Skeletal muscle satellite cell (primary cell): Measurements from ENCODE around the gene CHRM4.
A peak's percentile ranks its signal among the peaks of the same experiment; 100 is the strongest.

Source experiments
- H3K27me3 ChIP-seq: 2 replicates; pipeline ENCODE4 v1.7.0; 2013; ENCODE audit warnings: low read length; ENCODE audit not compliant: control insufficient read depth, insufficient read depth
- H3K36me3 ChIP-seq: 2 replicates; pipeline ENCODE4 v1.7.0; 2013; ENCODE audit warnings: mild to moderate bottlenecking, control low read depth, low read length; ENCODE audit not compliant: insufficient read depth
- H3K4me1 ChIP-seq: 2 replicates; pipeline ENCODE4 v1.7.0; 2013; ENCODE audit warnings: low read length; ENCODE audit not compliant: control insufficient read depth, insufficient read depth
- H3K4me2 ChIP-seq: 2 replicates; pipeline ENCODE4 v1.7.0; 2013; ENCODE audit warnings: mild to moderate bottlenecking, low read length
- H3K4me3 ChIP-seq: 2 replicates; pipeline ENCODE4 v1.7.0; 2013; ENCODE audit warnings: low read length
- H3K9ac ChIP-seq: 2 replicates; pipeline ENCODE4 v1.7.0; 2013; ENCODE audit warnings: mild to moderate bottlenecking, low read depth, low read length, moderate library complexity
- H3K9me3 ChIP-seq: replicated peaks from 2 replicates; pipeline ENCODE4 v1.7.0; 2013; ENCODE audit warnings: mild to moderate bottlenecking, control low read depth, low read length

CHRM4 gene

DNA sequence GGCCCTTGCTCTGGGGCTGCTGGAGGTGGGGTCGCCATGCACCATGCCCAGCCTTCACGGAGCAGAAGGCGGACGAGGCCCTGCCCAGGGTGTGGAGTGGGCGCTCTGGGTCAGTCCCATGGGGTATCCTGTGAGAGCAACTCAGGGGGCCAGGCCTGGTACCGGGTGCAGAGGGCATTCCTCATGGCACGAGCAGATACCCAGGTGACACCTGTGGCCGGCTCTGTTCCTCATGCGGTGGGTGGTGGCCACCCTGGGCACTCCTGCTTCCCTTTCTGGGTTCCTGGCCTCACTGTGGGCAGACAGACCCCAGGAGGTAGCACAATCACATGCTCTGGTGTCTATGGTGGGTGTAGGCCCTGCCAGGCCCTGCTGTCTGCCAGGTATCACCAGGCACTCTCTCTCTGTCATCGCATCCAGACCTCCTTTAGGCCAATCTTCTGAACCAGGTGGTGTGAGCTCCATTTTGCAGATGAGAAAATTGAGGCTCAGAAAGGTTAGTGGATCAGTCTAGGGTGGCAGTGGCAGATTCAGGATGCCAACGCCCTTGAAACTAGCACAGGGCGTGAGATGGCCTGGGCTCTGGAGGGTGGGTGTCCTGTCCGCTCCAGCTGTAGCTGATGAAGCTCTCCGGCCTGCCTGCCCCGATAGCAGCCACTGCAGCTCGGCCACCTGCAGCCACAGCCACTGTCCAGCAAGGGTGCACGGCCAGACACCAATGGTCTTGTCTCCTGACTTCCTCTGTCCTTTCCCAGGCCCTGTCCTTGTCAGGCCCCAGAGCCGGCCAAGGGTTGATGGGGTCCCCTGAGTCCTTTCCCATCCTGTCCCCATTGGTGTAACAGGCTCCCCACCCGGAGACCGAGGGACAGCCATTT is 29.2 kb downstream of the CHRM4 start:
- H3K4me3 ChIP-seq: peak overlapping the region; percentile 66
- peaks cover 43% of the 10 kb centered on the region for H3K4me1 ChIP-seq
- H3K4me2 ChIP-seq: peak overlapping the region; percentile 93
- H3K9ac ChIP-seq: peak overlapping the region; percentile 87
- peaks cover 7% of the 10 kb centered on the region for H3K36me3 ChIP-seq
- H3K9me3 ChIP-seq: no peaks in the 10 kb centered on the region
- H3K27me3 ChIP-seq: no peaks in the 10 kb centered on the region

DNA sequence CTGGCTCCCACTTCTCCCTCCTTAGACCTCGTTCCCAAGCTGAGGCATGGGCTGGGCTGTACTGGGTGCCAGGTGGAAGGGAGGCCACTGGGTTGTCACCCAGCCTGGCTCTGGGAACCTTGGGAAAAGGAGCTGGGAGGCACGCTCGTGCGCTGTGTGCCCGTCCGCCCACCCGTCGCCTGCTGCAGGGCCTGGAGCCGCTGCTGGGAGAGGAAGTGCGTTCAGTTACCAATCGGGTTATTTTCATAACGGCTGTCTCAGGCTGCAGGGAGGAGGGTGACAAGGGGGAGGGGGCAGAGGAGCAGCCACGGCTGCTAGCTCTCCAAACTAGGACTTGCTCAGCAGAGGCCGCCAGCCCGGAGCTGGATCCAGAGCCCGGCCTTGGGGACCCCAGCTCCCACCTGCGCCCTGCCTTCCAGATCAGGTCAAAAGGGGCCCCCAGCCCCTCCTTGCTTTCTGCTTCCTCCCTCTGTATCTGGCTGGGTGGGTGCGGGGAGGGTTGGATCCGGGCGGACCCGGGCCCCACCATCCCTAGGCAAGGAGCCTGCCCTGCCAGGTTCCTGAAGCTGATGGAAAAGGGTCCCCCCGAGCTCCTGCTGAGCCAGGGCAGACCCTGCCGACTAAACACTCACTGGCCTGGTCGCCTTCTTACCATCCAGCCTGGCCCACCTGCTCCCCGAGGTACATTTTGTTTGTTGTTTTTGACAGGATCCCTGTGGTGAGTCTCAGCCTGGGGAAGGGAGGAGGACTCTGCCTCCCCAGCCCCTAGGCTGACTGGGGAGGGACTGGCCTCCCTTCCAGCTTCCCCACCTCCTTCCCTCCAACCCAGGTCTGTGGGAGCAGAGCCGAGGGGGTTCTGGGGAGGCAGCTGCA is 30.1 kb downstream of the CHRM4 start:
- Histone ChIP-seq H3K4me2 (peak overlapping the region; percentile 93), H3K4me3 (peak overlapping the region; percentile 55), H3K36me3 (peaks cover 7% of the 10 kb centered on the region), H3K9me3 (no peaks in the 10 kb centered on the region), H3K9ac (peak overlapping the region; percentile 87), H3K4me1 (peaks cover 48% of the 10 kb centered on the region), H3K27me3 (no peaks in the 10 kb centered on the region)

DNA sequence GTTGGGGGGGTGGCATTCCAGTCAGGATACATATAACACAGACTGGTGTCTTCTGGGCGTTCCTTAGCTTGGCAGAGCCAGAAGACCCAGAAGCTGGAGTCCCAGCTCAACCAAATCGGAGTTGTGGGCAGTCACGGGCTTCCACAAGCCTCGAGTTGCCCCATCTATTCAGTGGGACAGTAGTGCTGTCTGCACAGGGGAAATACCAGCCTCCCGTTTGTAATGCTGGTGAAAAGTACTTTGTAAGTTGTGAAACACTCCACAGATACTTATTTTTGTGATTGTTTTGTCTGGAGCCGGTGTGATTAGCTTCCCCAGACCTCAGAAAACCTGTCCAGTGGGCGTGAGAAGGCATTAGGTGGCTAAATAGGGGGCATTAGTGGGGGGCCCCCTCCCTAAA is 30.7 kb downstream of the CHRM4 start:
- peaks cover 48% of the 10 kb centered on the region for H3K4me1 ChIP-seq
- H3K4me3 ChIP-seq: peak overlapping the region; percentile 55
- peak overlapping the region; percentile 87 for H3K9ac ChIP-seq
- H3K36me3 ChIP-seq: peaks cover 7% of the 10 kb centered on the region
- no peaks in the 10 kb centered on the region for H3K9me3 ChIP-seq
- H3K4me2 ChIP-seq: peak overlapping the region; percentile 93
- H3K27me3 ChIP-seq: no peaks in the 10 kb centered on the region

DNA sequence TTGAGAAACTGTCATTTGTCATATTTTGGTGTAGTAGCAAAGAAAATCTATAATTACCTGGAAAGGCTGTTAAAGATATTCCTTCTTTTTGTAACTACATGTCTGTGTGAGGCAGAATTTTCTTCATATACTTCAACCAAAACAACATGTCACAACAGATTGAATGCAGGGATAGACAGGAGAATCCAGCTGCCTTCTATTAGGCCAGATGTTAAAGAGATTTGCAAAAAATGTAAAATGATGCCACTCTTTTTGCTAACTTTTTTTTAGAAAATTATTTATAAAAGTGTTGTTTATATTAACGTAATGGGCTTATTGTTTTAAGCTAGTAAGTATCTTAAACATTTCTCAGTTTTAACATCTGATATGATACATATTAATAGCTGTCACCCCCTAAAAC is 31.6 kb downstream of the CHRM4 start:
- Histone ChIP-seq H3K4me3 (no peak overlapping the region), H3K36me3 (peaks cover 7% of the 10 kb centered on the region), H3K4me1 (peaks cover 48% of the 10 kb centered on the region)

DNA sequence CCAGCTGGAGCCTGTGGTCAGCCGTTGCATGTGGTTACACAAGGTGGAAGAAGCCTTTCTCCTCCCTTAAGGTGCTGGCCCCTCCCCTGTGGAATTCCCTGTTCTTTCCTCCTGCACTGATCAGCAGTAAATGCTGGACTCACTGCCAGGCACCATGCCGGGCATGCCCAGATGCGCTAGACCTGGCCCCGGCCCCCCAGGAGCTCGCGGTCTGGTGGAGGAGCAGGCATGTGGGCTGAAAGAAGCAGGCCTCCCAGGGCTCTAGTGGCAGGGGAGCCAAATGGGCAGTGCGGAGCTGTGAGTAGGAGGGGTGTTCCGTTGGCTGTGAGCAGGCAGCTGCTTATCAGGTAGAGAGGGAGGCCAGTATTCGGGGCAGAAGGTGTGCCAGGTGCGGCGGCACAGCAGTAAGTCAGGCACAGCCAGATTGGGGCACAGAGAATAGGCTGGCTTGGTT is 34.1 kb downstream of the CHRM4 start:
- no peaks in the 10 kb centered on the region for H3K36me3 ChIP-seq
- H3K4me1 ChIP-seq: peaks cover 39% of the 10 kb centered on the region
- H3K4me2 ChIP-seq: no peak overlapping the region
- no peaks in the 10 kb centered on the region for H3K27me3 ChIP-seq
- H3K4me3 ChIP-seq: no peak overlapping the region
- H3K9ac ChIP-seq: no peak overlapping the region
- no peaks in the 10 kb centered on the region for H3K9me3 ChIP-seq

More for the DNA sequence above, 31.6 kb downstream of the CHRM4 start:
- Histone ChIP-seq H3K4me2 (no peak overlapping the region), H3K9ac (no peak overlapping the region), H3K27me3 (no peaks in the 10 kb centered on the region), H3K9me3 (no peaks in the 10 kb centered on the region)

DNA sequence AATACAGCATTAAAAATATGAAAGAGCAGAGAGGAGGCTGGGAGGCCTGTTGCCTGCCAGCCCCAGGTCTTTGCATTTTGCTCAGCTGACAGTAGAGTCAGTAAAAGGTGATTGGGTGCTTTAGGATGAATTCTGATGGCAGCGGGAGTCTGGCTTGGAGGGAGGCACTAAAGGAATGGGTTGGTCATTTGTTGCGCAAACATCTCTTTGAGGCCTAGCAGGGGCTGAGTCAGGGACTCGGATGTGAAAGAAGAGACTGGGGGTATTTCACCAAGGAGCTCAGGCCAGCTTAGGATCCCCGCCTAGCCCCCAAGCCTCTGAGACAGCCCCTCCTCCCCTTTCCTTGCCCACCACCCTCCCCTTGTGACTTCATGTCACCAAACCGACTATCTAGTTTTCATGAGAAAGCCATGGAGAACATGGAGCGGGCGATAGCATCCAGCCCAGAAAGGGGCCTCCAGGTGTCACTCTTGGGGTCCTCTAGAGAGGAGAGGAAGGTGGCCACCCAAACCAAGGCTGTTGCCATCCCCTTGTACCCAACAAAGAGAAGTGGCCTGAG is 34.6 kb downstream of the CHRM4 start:
- no peak overlapping the region for H3K4me3 ChIP-seq
- H3K36me3 ChIP-seq: no peaks in the 10 kb centered on the region
- H3K9ac ChIP-seq: no peak overlapping the region
- H3K4me1 ChIP-seq: peaks cover 37% of the 10 kb centered on the region
- H3K27me3 ChIP-seq: no peaks in the 10 kb centered on the region
- H3K4me2 ChIP-seq: no peak overlapping the region
- H3K9me3 ChIP-seq: no peaks in the 10 kb centered on the region

DNA sequence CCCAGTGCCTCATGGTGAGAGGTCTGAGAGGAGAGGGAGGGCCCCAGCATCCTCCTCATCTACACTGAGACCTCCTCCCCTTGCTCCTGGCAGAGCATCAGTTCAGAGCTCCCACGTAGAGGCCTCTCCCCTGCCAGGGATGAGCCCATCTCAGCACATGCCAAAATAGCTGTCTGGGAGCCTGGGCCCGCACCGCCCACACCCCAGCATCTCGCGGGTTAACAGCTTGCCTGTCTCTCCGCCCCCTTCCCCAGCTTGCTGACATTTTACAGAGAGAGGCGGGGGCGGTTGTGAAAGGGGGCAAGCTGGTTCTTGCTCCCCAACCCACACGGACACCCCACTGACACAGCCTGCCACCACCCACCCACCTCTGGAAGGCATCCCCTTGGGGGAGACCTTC is 37.9 kb downstream of the CHRM4 start:
- peaks cover 32% of the 10 kb centered on the region for H3K4me1 ChIP-seq
- H3K9ac ChIP-seq: no peak overlapping the region
- no peak overlapping the region for H3K4me3 ChIP-seq

DNA sequence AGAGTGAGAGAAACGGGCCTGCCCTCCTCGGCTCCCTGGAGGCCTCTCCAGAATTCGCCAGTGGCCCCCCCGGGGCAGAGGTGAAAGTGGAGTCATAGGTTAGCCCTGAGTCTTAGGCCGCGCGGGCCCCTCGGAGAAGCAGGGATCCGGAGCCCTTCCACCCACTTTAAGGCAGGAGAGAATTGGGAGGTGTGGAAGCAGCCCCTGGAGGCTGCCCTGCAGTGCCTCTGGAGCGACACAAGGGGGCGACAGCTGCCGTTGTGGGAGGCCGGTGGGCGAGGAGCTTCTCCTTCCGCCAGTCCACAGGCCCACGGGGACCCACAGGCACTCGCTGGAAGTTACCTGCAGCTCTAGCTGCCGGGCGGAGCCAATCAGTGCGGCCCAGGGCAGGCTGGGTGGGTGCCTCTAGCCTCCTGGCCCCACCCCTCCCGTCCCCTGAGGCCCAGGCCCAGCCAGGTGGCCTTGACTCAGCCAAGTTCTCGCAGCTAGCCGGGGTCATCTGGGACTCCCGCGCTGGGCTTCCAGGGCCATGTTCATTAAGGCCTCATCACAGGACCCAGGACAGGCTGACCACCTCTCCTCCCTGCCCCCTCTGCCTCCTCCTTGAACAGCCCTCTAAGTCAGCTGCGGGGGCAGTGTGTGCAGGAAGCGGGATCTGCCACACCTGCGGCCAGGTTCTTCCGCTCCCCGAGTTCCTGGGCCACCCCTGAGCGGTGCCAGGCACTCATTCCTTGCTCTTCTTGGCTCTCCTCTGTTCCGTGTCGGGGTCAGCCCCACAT is 39.3 kb downstream of the CHRM4 start:
- Histone ChIP-seq H3K27me3 (no peaks in the 10 kb centered on the region), H3K4me3 (no peak overlapping the region), H3K4me2 (peak overlapping the region; percentile 14), H3K9ac (no peak overlapping the region), H3K9me3 (no peaks in the 10 kb centered on the region), H3K4me1 (peaks cover 39% of the 10 kb centered on the region), H3K36me3 (no peaks in the 10 kb centered on the region)

More for the DNA sequence above, 37.9 kb downstream of the CHRM4 start:
- no peak overlapping the region for H3K4me2 ChIP-seq
- H3K27me3 ChIP-seq: no peaks in the 10 kb centered on the region
- no peaks in the 10 kb centered on the region for H3K36me3 ChIP-seq
- no peaks in the 10 kb centered on the region for H3K9me3 ChIP-seq

DNA sequence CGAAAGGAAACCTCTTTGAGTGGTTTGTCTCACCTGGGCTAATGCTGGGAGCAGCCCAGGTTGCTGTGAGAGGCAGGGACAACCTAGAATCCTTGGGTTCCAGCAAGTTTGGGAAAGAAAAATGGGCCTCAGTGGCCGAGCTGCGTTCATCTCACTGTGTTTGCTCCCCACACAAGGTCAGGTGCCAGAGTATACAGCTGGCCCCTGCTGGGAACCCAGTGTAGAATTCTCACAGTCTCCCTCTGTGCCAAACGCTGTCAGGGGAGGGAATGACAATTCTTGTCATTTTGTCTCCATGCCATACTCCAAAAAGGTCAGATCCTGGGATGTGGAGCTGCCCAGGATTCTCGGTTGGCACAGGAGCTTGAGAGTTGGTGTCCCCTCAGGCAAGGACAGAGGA is 40.0 kb downstream of the CHRM4 start:
- Histone ChIP-seq H3K27me3 (no peaks in the 10 kb centered on the region), H3K4me2 (no peak overlapping the region), H3K4me3 (no peak overlapping the region), H3K9me3 (no peaks in the 10 kb centered on the region), H3K9ac (no peak overlapping the region), H3K36me3 (no peaks in the 10 kb centered on the region), H3K4me1 (peaks cover 36% of the 10 kb centered on the region)

DNA sequence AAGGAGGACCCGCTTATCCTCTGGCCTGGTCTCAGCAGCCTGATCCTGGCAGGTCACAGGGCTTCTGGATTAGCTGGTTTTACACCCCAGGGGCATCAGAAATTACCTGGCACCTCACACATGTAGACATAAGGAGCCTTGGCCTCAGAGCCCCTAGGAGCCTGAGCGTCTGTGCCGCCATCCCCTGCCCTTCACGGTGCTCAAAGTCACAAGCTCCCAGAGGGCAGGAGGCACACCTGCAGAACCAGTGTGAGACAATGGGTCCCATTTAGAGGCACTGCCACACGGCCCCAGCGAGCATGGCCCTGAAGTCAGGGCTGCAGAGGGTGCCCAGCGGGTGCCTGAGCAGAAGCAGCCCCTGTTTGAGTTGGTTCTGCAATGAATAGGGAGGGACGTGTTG is 40.4 kb downstream of the CHRM4 start:
- H3K4me1 ChIP-seq: peaks cover 36% of the 10 kb centered on the region
- H3K27me3 ChIP-seq: peaks cover 3% of the 10 kb centered on the region
- no peaks in the 10 kb centered on the region for H3K9me3 ChIP-seq
- no peak overlapping the region for H3K4me3 ChIP-seq
- H3K9ac ChIP-seq: no peak overlapping the region
- H3K4me2 ChIP-seq: no peak overlapping the region
- no peaks in the 10 kb centered on the region for H3K36me3 ChIP-seq

DNA sequence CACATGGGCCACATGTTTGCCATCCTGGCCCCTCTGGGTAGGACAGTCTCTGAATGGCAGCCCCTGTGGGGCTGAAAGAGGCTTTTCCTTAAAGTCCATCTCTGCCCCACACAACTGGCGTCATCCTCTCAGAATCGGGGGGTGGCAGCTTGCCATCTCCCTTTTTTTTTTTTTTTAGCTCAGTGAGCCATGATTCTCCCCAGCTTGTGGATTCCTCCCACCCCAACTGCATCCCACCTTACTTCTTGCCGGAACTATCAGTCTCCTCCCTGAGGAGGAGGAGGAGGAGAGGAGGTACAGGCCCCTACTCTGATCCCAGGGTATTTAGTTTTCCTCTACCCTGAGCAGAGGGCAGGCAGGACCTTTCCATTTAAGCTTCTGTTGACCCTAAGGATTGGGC is 40.9 kb downstream of the CHRM4 start:
- H3K36me3 ChIP-seq: no peaks in the 10 kb centered on the region
- peaks cover 36% of the 10 kb centered on the region for H3K4me1 ChIP-seq
- no peak overlapping the region for H3K4me3 ChIP-seq
- H3K27me3 ChIP-seq: peaks cover 6% of the 10 kb centered on the region
- no peak overlapping the region for H3K4me2 ChIP-seq
- no peaks in the 10 kb centered on the region for H3K9me3 ChIP-seq
- no peak overlapping the region for H3K9ac ChIP-seq
